OCI-LY1 (cell line): Measurements from ENCODE around the gene NEUROD4.

Source experiments
- CTCF ChIP-seq: fragments of 200-600 bp; sonication (generic), shearing (Covaris generic); IDR thresholded peaks from 2 replicates; pipeline ENCODE4 v1.5.1; 2017; ENCODE audit warnings: mild to moderate bottlenecking, antibody characterized with exemption, low read length, moderate library complexity, mixed read lengths
- EZH2 ChIP-seq: fragments of 200-600 bp; sonication (generic), shearing (Covaris generic); IDR thresholded peaks from 2 replicates; pipeline ENCODE4 v1.8.0; 2017; ENCODE audit warnings: borderline replicate concordance, mixed run types, mild to moderate bottlenecking, antibody characterized with exemption, low read length, moderate library complexity, mixed read lengths

GRCh38 chr12:54988402-54989054, 31.2 kb upstream of the NEUROD4 start:
- no peak for TF ChIP-seq CTCF
- no peak for TF ChIP-seq EZH2
